Caco-2 (cell line): ENCODE results near the gene SPINT1. TPM values are rescaled to one million over a fixed set of nuclear protein-coding genes. Genes with fewer than 3 reads are reported as not detected.
A peak's percentile ranks its signal among the peaks of the same experiment; 100 is the strongest.

Source experiments
- BruUV-seq: library from RNA; stranded (reverse); fragments of 400-500 nt; replicated peaks from 2 replicates; lab custom pipeline; 2021; lab: Mats Ljungman, UMichigan
- CTCF ChIA-PET: fragments of 300-600 bp; sonication (Branson Sonifier 250); formaldehyde crosslinking; loops from one replicate; lab custom pipeline; 2022; ENCODE audit warnings: antibody characterized with exemption; lab: Charles Lee
- POLR2A ChIA-PET: fragments of 300-600 bp; sonication (Branson Sonifier 250); formaldehyde crosslinking; loops from one replicate; lab custom pipeline; 2022; ENCODE audit warnings: antibody characterized with exemption; lab: Charles Lee
- DNase-seq, 2 experiments: peaks; one replicate each; pipeline versions ENCODE4 v3.0.0 to v3.0.0-alpha.2; 2020 to 2022
- H3K27me3 ChIP-seq: replicated peaks from 2 replicates; pipeline ENCODE4 v1.6.0; 2011; ENCODE audit warnings: low read length; ENCODE audit not compliant: control insufficient read depth, insufficient read depth
- H3K36me3 ChIP-seq: 2 replicates; pipeline ENCODE4 v1.5.1; 2011; ENCODE audit warnings: low read length; ENCODE audit not compliant: control insufficient read depth, insufficient read depth
- H3K4me1 ChIP-seq: fragments of 250-450 bp; sonication (Bioruptor Pico); 2 replicates; pipeline ENCODE4 v1.5.1; 2020; ENCODE audit warnings: mild to moderate bottlenecking
- H3K4me3 ChIP-seq: 2 replicates; pipeline ENCODE4 v1.5.1; 2011; ENCODE audit warnings: low read depth, mild to moderate bottlenecking, control low read depth, low read length
- H3K9me3 ChIP-seq: fragments of 250-450 bp; sonication (Bioruptor Pico); 2 replicates; pipeline ENCODE4 v1.5.1; 2020; ENCODE audit warnings: mild to moderate bottlenecking, moderate library complexity
- H3K27ac Mint-ChIP-seq: one replicate; pipeline ENCODE4 v1.8.0; 2022; ENCODE audit warnings: mixed read lengths; ENCODE audit not compliant: unreplicated experiment
- H3K27me3 Mint-ChIP-seq: one replicate; pipeline ENCODE4 v1.8.0; 2022; ENCODE audit warnings: mixed read lengths; ENCODE audit not compliant: insufficient read depth, unreplicated experiment
- H3K36me3 Mint-ChIP-seq: one replicate; pipeline ENCODE4 v1.8.0; 2022; ENCODE audit warnings: mild to moderate bottlenecking, mixed read lengths; ENCODE audit not compliant: insufficient read depth, unreplicated experiment
- H3K4me1 Mint-ChIP-seq: one replicate; pipeline ENCODE4 v1.8.0; 2022; ENCODE audit warnings: low read depth, mixed read lengths; ENCODE audit not compliant: unreplicated experiment
- H3K4me3 Mint-ChIP-seq: one replicate; pipeline ENCODE4 v1.8.0; 2022; ENCODE audit warnings: mild to moderate bottlenecking, moderate library complexity, mixed read lengths; ENCODE audit not compliant: unreplicated experiment
- H3K9me3 Mint-ChIP-seq: one replicate; pipeline ENCODE4 v1.8.0; 2022; ENCODE audit warnings: mixed read lengths; ENCODE audit not compliant: unreplicated experiment
- CTCF ChIP-seq, 2 experiments: fragments of 200-600 bp in 1 of 2; IDR thresholded peaks; 1 replicate in 1 of 2; 2 replicates in 1 of 2; pipeline versions ENCODE4 v1.5.1 to v1.8.0; 2011 to 2022; ENCODE audit warnings: antibody characterized with exemption in 1 of 2, control low read depth in 1 of 2, inconsistent platforms in 1 of 2, low read depth in 1 of 2, low read length in 1 of 2, mild to moderate bottlenecking in 1 of 2, moderate library complexity in 1 of 2; ENCODE audit not compliant: insufficient read depth in 1 of 2, severe bottlenecking in 1 of 2, unreplicated experiment in 1 of 2
- intact Hi-C: fragments of 100-400 bp; cut with micrococcal nuclease; formaldehyde crosslinking; loops from one replicate; pipeline ENCODE4 v1.10.0; 2022; ENCODE audit not compliant: unreplicated experiment
- total RNA-seq: library from RNA; stranded (reverse); gene quantifications from 2 replicates; pipeline ENCODE4 v1.2.3, GENCODE V29; 2022

SPINT1 gene
- total RNA-seq, 1 experiment from 2014 or later, result 305 TPM

DNA sequence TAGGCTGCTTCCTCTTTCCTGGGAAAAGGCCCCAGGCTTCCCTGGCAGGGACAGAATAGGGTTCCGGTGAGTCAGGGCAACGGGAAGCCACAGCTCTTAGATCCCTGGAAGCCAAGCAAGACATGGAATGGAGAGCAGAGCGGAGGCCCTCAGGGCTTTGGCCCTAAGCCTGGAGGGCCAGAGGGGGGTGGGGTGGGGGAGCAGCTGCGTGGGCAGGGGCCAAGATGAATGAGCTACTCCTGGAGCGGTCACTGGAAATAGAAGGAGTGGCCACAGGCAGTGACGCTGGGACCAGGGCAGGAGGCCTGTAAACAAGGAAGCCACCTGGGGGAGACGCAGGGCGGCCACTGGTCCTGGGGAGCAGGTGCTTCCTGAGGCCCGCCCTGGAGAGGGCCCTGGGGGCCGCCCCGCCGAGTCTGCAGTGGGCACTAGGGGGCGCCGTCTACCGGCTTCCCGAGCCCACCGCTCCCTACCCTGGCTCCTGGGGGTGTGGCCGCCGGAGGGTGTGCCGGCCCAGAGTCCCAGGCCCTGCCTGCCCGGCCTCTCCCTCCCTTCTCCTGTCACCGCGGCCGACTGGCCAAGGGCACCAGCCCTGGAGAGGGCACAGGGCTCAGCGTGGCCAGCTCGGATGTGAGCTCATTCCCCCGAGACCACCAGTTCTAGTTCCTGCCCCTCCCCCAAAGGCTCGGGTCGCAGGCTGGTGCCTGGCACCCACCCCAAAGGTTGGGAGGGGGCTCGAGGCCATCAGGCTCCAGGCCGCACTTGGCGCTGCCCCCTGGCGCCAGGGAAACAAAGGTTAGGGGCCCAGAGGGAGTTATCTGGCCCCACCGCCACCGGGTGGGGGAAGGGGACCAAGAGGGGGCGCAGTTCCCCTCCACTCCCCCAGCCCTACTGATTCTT is 62.5 kb downstream of the SPINT1 start:
- H3K4me1 Mint-ChIP-seq, result peaks cover 12% of the 10 kb centered on the region
- peak overlapping the region; percentile 35 for H3K27ac Mint-ChIP-seq
- no TSS peak for BruUV-seq
- H3K27me3 ChIP-seq, result no peaks in the 10 kb centered on the region
- no peaks in the 10 kb centered on the region for H3K9me3 Mint-ChIP-seq
- ChIA-PET CTCF (interaction anchor here (0.6 to 1.5 kb wide), 13 partner anchors 9 to 426 kb away, joined by 3 to 20 read pairs (median 4); partner anchors contain the start of genes NUSAP1, OIP5 and VPS18), POLR2A (interaction anchor here (0.6 to 1.1 kb wide), 3 partner anchors 11 to 35 kb away, joined by 3 to 12 read pairs (median 10); partner anchors contain the start of gene DLL4)
- H3K9me3 ChIP-seq, result no peaks in the 10 kb centered on the region
- intact Hi-C loops, result loop anchor here (1.0 to 10.0 kb wide), 3 partner anchors 22 to 428 kb away; partner anchors contain the start of genes NUSAP1 and OIP5
- H3K36me3 ChIP-seq, result peaks cover 2% of the 10 kb centered on the region; the same call in 1 of the 2 replicates
- no peak overlapping the region for H3K4me3 Mint-ChIP-seq
- peaks cover 47% of the 10 kb centered on the region for H3K36me3 Mint-ChIP-seq
- peak overlapping the region; percentile 16; the same call in 1 of the 2 replicates for H3K4me3 ChIP-seq
- peak; percentile 86 to 89 for TF ChIP-seq CTCF (IDR thresholded peaks at IDR 0.05; ENCODE audit: insufficient read depth in 1 of 2, low read depth in 1 of 2, low read length in 1 of 2, severe bottlenecking in 1 of 2, unreplicated experiment in 1 of 2)
- no peaks in the 10 kb centered on the region for H3K27me3 Mint-ChIP-seq
- peak; percentile 88 to 92 for DNase-seq
- H3K4me1 ChIP-seq, result peaks cover 28% of the 10 kb centered on the region

DNA sequence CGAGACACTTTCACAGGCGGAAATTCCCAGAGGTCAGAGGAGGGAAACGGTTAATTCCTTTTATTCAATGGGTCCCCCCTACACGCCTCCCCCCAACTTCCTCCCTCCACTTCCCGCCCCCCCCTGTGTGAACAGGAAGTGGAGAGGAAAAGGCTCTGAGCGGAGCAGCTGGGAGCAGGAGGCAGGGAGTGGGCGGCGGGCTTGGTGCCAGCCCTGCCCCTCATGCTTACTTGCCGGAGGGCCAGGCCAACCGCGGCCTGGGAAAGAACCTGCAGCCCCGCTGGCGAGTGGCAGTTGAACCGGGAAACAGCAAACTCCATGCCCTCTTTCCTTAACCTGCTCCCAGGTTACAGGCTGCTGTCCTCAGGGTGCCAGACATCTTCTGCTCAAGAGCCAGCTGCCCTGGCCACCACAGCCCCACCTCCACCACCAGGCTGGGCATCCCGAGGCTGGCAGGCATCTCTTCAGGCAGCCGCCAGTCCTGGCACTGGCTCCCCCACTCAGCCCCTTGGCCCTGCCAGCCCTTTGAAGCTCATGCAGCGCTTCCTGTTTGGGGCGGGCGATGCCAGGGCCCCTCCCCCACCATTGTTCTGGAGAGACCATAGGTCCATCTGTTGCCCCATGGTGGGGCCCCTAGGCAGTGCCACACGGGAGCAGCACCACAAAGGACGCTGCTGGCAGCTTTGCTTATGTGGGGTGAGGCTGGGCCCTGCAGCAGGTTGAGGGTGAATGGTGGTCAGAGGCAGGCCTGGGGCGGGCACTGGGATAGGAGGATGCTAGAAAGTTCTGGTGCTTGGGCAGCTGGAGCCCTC is 63.3 kb downstream of the SPINT1 start:
- no peak for TF ChIP-seq CTCF (IDR thresholded peaks at IDR 0.05; ENCODE audit: insufficient read depth in 1 of 2, low read depth in 1 of 2, low read length in 1 of 2, severe bottlenecking in 1 of 2, unreplicated experiment in 1 of 2)
- intact Hi-C loops, result loop anchor here (1.0 to 10.0 kb wide), 3 partner anchors 21 to 428 kb away; partner anchors contain the start of genes NUSAP1 and OIP5
- H3K36me3 ChIP-seq, result peaks cover 2% of the 10 kb centered on the region; the same call in 1 of the 2 replicates
- BruUV-seq, result no TSS peak
- no peaks in the 10 kb centered on the region for H3K9me3 Mint-ChIP-seq
- H3K4me1 Mint-ChIP-seq, result peaks cover 12% of the 10 kb centered on the region
- no peak overlapping the region for H3K4me3 Mint-ChIP-seq
- H3K27me3 ChIP-seq, result no peaks in the 10 kb centered on the region
- no peak for DNase-seq
- no peaks in the 10 kb centered on the region for H3K9me3 ChIP-seq
- H3K4me3 ChIP-seq, result no peak overlapping the region
- H3K4me1 ChIP-seq, result peaks cover 28% of the 10 kb centered on the region
- H3K27ac Mint-ChIP-seq, result no peak overlapping the region
- ChIA-PET POLR2A (interaction anchor here (0.6 to 1.4 kb wide), 3 partner anchors 21 to 713 kb away, joined by 6 to 7 read pairs (median 7); partner anchors contain the start of gene DLL4), CTCF (interaction anchor here (1.0 to 2.3 kb wide), 3 partner anchors 22 to 23 kb away, joined by 5 to 20 read pairs (median 12); partner anchors contain the start of gene DLL4)
- peaks cover 44% of the 10 kb centered on the region for H3K36me3 Mint-ChIP-seq
- no peaks in the 10 kb centered on the region for H3K27me3 Mint-ChIP-seq

Other genes starting within 250 kb of the SPINT1 start
- gene KNL1, start 249.8 kb upstream of the SPINT1 start, total RNA-seq, result 24.8 and 29.5 TPM in 2 replicates
- 37.8 and 47.0 TPM in 2 replicates for gene RAD51, start 148.9 kb upstream of the SPINT1 start, total RNA-seq
- gene RMDN3, start 88.8 kb upstream of the SPINT1 start, total RNA-seq, result 46.3 and 48.0 TPM in 2 replicates
- gene GCHFR, start 80.0 kb upstream of the SPINT1 start, total RNA-seq, result 54.4 and 59.2 TPM in 2 replicates
- gene C15orf62, start 74.1 kb upstream of the SPINT1 start, total RNA-seq, result 0.91 and 1.3 TPM in 2 replicates
- 26.7 and 26.9 TPM in 2 replicates for gene ZFYVE19, start 37.0 kb upstream of the SPINT1 start, total RNA-seq
- 26.3 and 30.1 TPM in 2 replicates for gene DNAJC17, start 36.6 kb upstream of the SPINT1 start, total RNA-seq
- 0.43 TPM in 1 of 2 replicates, not detected in the other for gene PPP1R14D, start 15.3 kb upstream of the SPINT1 start, total RNA-seq
- 3.2 and 4.4 TPM in 2 replicates for gene RHOV, start 30.2 kb downstream of the SPINT1 start, total RNA-seq
- gene VPS18, start 50.4 kb downstream of the SPINT1 start, total RNA-seq, result 27.3 and 29.3 TPM in 2 replicates
- gene DLL4, start 85.3 kb downstream of the SPINT1 start, total RNA-seq, result 3.4 TPM in 2 replicates
- gene CHAC1, start 109.4 kb downstream of the SPINT1 start, total RNA-seq, result 54.0 and 55.8 TPM in 2 replicates